Parathyroid adenoma (tissue), 2 donors: Measurements from ENCODE around the gene PDS5B.

Source experiments
- H2AFZ ChIP-seq: fragments of 300-600 bp; sonication (generic); one replicate; pipeline ENCODE4 v1.7.0; 2017; ENCODE audit warnings: antibody characterized with exemption, mild to moderate bottlenecking
- H3K27ac ChIP-seq: fragments of 300-600 bp; sonication (generic); one replicate; pipeline ENCODE4 v1.7.0; 2017
- H3K27me3 ChIP-seq: fragments of 300-600 bp; sonication (generic); one replicate; pipeline ENCODE4 v1.7.0; 2017; ENCODE audit warnings: low read length; ENCODE audit not compliant: control insufficient read depth, insufficient read depth
- H3K36me3 ChIP-seq: fragments of 300-600 bp; sonication (generic); one replicate; pipeline ENCODE4 v1.7.0; 2017; ENCODE audit warnings: low read length; ENCODE audit not compliant: control insufficient read depth, insufficient read depth
- H3K4me1 ChIP-seq: fragments of 300-600 bp; sonication (generic); one replicate; pipeline ENCODE4 v1.7.0; 2017; ENCODE audit warnings: control low read depth
- H3K4me2 ChIP-seq: fragments of 300-600 bp; sonication (generic); one replicate; pipeline ENCODE4 v1.7.0; 2017; ENCODE audit warnings: low read length
- H3K4me3 ChIP-seq: fragments of 300-600 bp; sonication (generic); one replicate; pipeline ENCODE4 v1.7.0; 2017; ENCODE audit warnings: low read depth, low read length
- H3K79me2 ChIP-seq: fragments of 300-600 bp; sonication (generic); one replicate; pipeline ENCODE4 v1.7.0; 2017; ENCODE audit warnings: control low read depth
- H3K9ac ChIP-seq: fragments of 300-600 bp; sonication (generic); one replicate; pipeline ENCODE4 v1.7.0; 2017; ENCODE audit warnings: mild to moderate bottlenecking
- H3K9me3 ChIP-seq: fragments of 300-600 bp; sonication (generic); one replicate; pipeline ENCODE4 v1.7.0; 2017; ENCODE audit warnings: low read length; ENCODE audit not compliant: control insufficient read depth
- CTCF ChIP-seq: fragments of 300-600 bp; sonication (generic); IDR thresholded peaks from one replicate; pipeline ENCODE4 v1.7.0; 2017; ENCODE audit warnings: antibody characterized with exemption, mild to moderate bottlenecking
- donor health status: primary hyperparathyroidism.

PDS5B gene

DNA sequence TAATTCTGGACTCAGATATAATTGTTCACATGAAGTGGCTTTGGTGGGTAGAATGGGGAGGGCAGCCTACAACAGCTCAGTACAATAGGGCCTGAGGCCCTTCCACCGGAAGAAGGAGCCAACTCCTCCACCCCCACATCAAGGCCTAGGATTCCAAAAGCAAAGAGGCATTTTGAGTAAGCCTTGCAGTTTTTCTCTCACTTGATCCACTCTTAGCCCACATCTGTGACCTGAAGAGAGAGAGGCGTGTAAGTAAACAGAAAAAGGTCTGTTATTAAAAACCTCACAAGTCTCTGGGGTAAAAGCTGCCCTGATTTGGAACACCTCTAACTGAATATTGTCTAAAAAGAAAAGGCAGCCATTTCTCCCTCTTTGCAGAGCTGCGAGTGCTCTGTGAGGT, 215.9 kb downstream of the PDS5B start:
- Histone ChIP-seq H3K4me1 (no peaks in the 10 kb centered on the region), H3K27ac (no peak overlapping the region), H3K79me2 (no peaks in the 10 kb centered on the region), H3K4me3 (no peak overlapping the region), H3K9me3 (no peaks in the 10 kb centered on the region), H3K27me3 (no peaks in the 10 kb centered on the region), H3K9ac (no peak overlapping the region), H2AFZ (no peak overlapping the region), H3K4me2 (no peak overlapping the region), H3K36me3 (no peaks in the 10 kb centered on the region)
- no peak for TF ChIP-seq CTCF

- Histone ChIP-seq H3K9ac (no peak overlapping the region), H2AFZ (no peak overlapping the region), H3K4me2 (no peak overlapping the region), H3K27ac (no peak overlapping the region), H3K27me3 (no peaks in the 10 kb centered on the region), H3K36me3 (no peaks in the 10 kb centered on the region), H3K4me3 (no peak overlapping the region), H3K79me2 (no peaks in the 10 kb centered on the region), H3K4me1 (no peaks in the 10 kb centered on the region), H3K9me3 (no peaks in the 10 kb centered on the region)
- no peak for TF ChIP-seq CTCF
These were observed 218.5 kb downstream of the PDS5B start for GRCh38 chr13:32804673-32805230.

DNA sequence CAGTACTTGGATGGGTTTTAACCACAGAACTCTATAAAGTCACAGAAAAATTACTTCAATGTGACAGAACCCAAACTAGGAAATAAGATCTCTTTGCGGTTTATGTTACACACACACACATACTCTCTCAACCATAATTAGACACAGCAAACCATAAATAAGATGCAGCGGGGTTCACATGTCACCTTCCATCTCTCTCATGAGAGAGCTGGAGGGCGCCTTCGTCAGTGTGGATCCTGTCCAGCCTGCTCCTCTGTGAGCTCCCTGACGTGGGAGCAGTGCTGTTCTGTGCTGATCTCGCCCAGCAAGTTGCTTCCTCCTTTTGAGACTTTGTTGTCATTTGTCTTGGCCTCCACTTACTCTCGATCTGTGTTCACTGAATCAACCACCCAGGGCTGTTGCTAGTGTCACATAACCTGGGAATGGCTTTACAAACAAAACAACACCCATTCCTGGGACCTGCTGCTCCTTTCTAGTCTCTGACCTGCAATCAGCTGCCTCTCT, 225.1 kb downstream of the PDS5B start:
- Histone ChIP-seq H3K79me2 (no peaks in the 10 kb centered on the region), H3K27ac (no peak overlapping the region), H3K4me2 (no peak overlapping the region), H3K4me1 (no peaks in the 10 kb centered on the region), H3K27me3 (no peaks in the 10 kb centered on the region), H2AFZ (peak overlapping the region; percentile 38), H3K9ac (no peak overlapping the region), H3K36me3 (no peaks in the 10 kb centered on the region), H3K9me3 (no peaks in the 10 kb centered on the region), H3K4me3 (no peak overlapping the region)
- TF ChIP-seq CTCF: no peak

GRCh38 chr13:32821149-32821688, 235.0 kb downstream of the PDS5B start:
- H3K9ac ChIP-seq: no peak overlapping the region
- no peak overlapping the region for H2AFZ ChIP-seq
- no peak for TF ChIP-seq CTCF
- H3K4me3 ChIP-seq: no peak overlapping the region
- no peaks in the 10 kb centered on the region for H3K4me1 ChIP-seq
- H3K27ac ChIP-seq: no peak overlapping the region
- H3K79me2 ChIP-seq: no peaks in the 10 kb centered on the region
- H3K36me3 ChIP-seq: no peaks in the 10 kb centered on the region
- H3K9me3 ChIP-seq: no peaks in the 10 kb centered on the region
- H3K27me3 ChIP-seq: no peaks in the 10 kb centered on the region
- H3K4me2 ChIP-seq: no peak overlapping the region

DNA sequence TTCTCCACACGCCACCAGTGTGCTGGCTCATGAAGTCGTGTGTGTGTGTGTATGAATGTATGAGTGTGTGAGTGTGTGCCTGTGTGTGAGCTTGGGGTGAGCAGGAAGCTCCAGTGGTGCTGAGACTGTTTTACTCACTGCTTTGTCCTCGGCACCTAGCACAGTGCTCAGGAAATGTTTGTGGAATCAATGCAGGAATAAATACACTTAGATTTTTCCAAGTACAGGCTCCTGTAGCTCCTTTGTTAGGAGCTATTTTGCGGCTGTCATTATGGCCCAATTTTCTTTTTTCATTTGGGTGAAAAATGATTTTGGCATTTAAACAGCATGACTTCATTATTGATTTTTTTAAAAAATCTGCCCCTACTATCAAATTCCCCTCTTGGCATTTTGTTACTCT, 236.5 kb downstream of the PDS5B start:
- TF ChIP-seq CTCF: no peak
- Histone ChIP-seq H3K27ac (no peak overlapping the region), H3K36me3 (no peaks in the 10 kb centered on the region), H3K9ac (no peak overlapping the region), H3K27me3 (no peaks in the 10 kb centered on the region), H3K4me3 (no peak overlapping the region), H3K9me3 (no peaks in the 10 kb centered on the region), H2AFZ (no peak overlapping the region), H3K79me2 (no peaks in the 10 kb centered on the region), H3K4me2 (no peak overlapping the region), H3K4me1 (no peaks in the 10 kb centered on the region)
